Trophoblast cell (in vitro differentiated cells and primary cell): ENCODE measurements around the gene KCNC1.

Experiments
- DNase-seq, 2 donors: peaks; one replicate each; pipeline ENCODE4 v3.0.0-alpha.2; 2016
- H2AFZ ChIP-seq: 2 replicates; pipeline ENCODE4 v1.6.1; 2013; ENCODE audit warnings: low read length, moderate library complexity, mild to moderate bottlenecking; ENCODE audit not compliant: insufficient read depth, poor library complexity
- H2AK5ac ChIP-seq: 2 replicates; pipeline ENCODE4 v1.6.1; 2013; ENCODE audit warnings: mild to moderate bottlenecking, low read length
- H2BK120ac ChIP-seq: 2 replicates; pipeline ENCODE4 v1.6.1; 2013; ENCODE audit warnings: low read length, mild to moderate bottlenecking, moderate library complexity; ENCODE audit not compliant: insufficient read depth, poor library complexity
- H2BK12ac ChIP-seq: 2 replicates; pipeline ENCODE4 v1.6.1; 2013; ENCODE audit warnings: mild to moderate bottlenecking, low read length, moderate library complexity
- H2BK5ac ChIP-seq: 2 replicates; pipeline ENCODE4 v1.6.1; 2013; ENCODE audit warnings: low read length, low read depth, moderate library complexity, mild to moderate bottlenecking; ENCODE audit not compliant: poor library complexity
- H3K14ac ChIP-seq: 2 replicates; pipeline ENCODE4 v1.6.1; 2013; ENCODE audit warnings: mild to moderate bottlenecking, low read length
- H3K18ac ChIP-seq: 2 replicates; pipeline ENCODE4 v1.6.1; 2013; ENCODE audit warnings: mild to moderate bottlenecking, low read length
- H3K23ac ChIP-seq: 2 replicates; pipeline ENCODE4 v1.6.1; 2013; ENCODE audit warnings: low read length
- H3K27ac ChIP-seq: 2 replicates; pipeline ENCODE4 v1.5.1; 2013; ENCODE audit warnings: low read depth, mild to moderate bottlenecking, inconsistent platforms, low read length, moderate library complexity
- H3K27me3 ChIP-seq: 2 replicates; pipeline ENCODE4 v1.6.1; 2013; ENCODE audit warnings: inconsistent platforms, mild to moderate bottlenecking, low read length, moderate library complexity; ENCODE audit not compliant: insufficient read depth
- H3K36me3 ChIP-seq, 2 experiments: 1 replicate in 1 of 2; 2 replicates in 1 of 2; pipeline ENCODE4 v1.6.1; 2013; ENCODE audit warnings: low read length in 2 of 2, mild to moderate bottlenecking in 2 of 2, moderate library complexity in 1 of 2; ENCODE audit not compliant: insufficient read depth in 2 of 2, control insufficient read depth in 1 of 2
- H3K4ac ChIP-seq: 2 replicates; pipeline ENCODE4 v1.6.1; 2013; ENCODE audit warnings: low read depth, mild to moderate bottlenecking, low read length, moderate library complexity
- H3K4me1 ChIP-seq, 2 experiments: 1 replicate in 1 of 2; 2 replicates in 1 of 2; pipeline ENCODE4 v1.6.1; 2013; ENCODE audit warnings: low read length in 2 of 2, mild to moderate bottlenecking in 2 of 2, moderate library complexity in 1 of 2; ENCODE audit not compliant: insufficient read depth in 2 of 2, control insufficient read depth in 1 of 2
- H3K4me2 ChIP-seq: 2 replicates; pipeline ENCODE4 v1.6.1; 2013; ENCODE audit warnings: inconsistent platforms, mild to moderate bottlenecking, low read length, moderate library complexity
- H3K4me3 ChIP-seq: 2 replicates; pipeline ENCODE4 v1.5.1; 2013; ENCODE audit warnings: mild to moderate bottlenecking, low read depth, low read length, inconsistent platforms
- H3K79me1 ChIP-seq: one replicate; pipeline ENCODE4 v1.6.1; 2013; ENCODE audit warnings: low read length
- H3K79me2 ChIP-seq: 2 replicates; pipeline ENCODE4 v1.6.1; 2013; ENCODE audit warnings: low read length, mild to moderate bottlenecking; ENCODE audit not compliant: control insufficient read depth, insufficient read depth, poor library complexity
- H3K9ac ChIP-seq: 2 replicates; pipeline ENCODE4 v1.6.1; 2013; ENCODE audit warnings: mild to moderate bottlenecking, low read length
- H3K9me3 ChIP-seq: 2 replicates; pipeline ENCODE4 v1.6.1; 2013; ENCODE audit warnings: low read depth, mild to moderate bottlenecking, control low read depth, inconsistent platforms, low read length; ENCODE audit not compliant: insufficient read depth
- H4K12ac ChIP-seq: 2 replicates; pipeline ENCODE4 v1.6.1; 2013; ENCODE audit warnings: low read depth, mild to moderate bottlenecking, low read length, moderate library complexity
- H4K8ac ChIP-seq: 2 replicates; pipeline ENCODE4 v1.6.1; 2013; ENCODE audit warnings: low read depth, mild to moderate bottlenecking, low read length, moderate library complexity
- H4K91ac ChIP-seq: one replicate; pipeline ENCODE4 v1.6.1; 2013; ENCODE audit warnings: low read depth, mild to moderate bottlenecking, low read length, moderate library complexity
- WGBS: extraction: QIAGEN DNeasy Blood & Tissue Kit; methylation state at CpG from one replicate; pipeline ENCODE4 v1.1.7; 2013; ENCODE audit warnings: missing lambda C conversion rate; ENCODE audit not compliant: insufficient read length, insufficient coverage; ENCODE audit errors: extremely low coverage; 5-methylcytosine and 5-hydroxymethylcytosine counted together

KCNC1 gene

DNA sequence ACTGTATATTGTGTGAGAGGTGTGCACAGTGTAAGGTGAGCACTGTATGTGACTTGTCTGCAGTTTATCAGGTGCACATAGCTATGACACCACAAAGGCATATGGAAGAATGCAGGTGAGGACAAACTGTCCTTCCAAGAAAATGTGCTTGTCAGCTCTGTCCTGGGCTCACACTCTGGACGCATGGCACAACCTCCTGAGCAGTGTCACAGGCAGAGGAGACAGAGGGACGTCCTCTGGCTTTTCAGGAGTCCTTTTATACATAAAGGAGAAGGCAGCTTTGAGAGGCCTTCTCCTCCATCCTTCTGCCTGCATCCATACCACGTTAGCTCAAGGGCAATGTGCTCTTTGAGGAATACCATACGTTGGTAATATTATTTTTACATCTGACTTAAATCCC lies 22.7 kb upstream of the KCNC1 start:
- Histone ChIP-seq H4K12ac (no peak overlapping the region), H3K27me3 (peaks cover 5% of the 10 kb centered on the region), H3K9ac (no peak overlapping the region), H2BK5ac (no peak overlapping the region), H2AK5ac (no peak overlapping the region), H2AFZ (no peak overlapping the region), H3K4me3 (no peak overlapping the region), H2BK120ac (no peak overlapping the region), H3K4me1 (peaks cover 0 to 3% of the 10 kb centered on the region in 2 experiments), H3K4ac (no peak overlapping the region), H3K9me3 (peaks cover 4% of the 10 kb centered on the region), H3K18ac (no peak overlapping the region), H3K36me3 (no peaks in the 10 kb centered on the region), H3K14ac (no peak overlapping the region), H3K79me1 (no peaks in the 10 kb centered on the region), H3K27ac (no peak overlapping the region), H2BK12ac (no peak overlapping the region), H3K4me2 (no peak overlapping the region), H3K79me2 (no peaks in the 10 kb centered on the region), H4K91ac (no peak overlapping the region), H4K8ac (no peak overlapping the region), H3K23ac (no peak overlapping the region)
- no CpG with 5 or more reads among the region's 4 CpGs for WGBS
- peak in 1 of 2 donors; percentile 10 for DNase-seq

DNA sequence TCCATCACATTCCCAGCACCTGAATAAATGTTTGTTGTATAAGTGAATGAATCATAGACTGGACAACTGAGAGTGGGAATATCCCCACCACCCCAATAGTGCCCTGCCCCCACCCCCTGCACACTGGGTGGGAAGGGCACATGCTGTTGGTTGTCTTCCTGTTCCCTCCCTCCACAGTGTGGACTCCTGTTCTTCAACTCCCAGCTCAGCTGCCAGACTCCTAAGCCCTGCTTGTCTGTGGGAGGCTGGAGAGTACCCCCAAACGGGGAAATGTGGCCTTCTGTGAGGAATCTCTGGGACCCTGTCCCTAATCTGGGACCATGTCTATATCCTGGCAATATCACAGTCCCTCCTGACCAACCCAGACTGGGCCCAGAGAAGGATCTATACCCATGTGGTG lies 20.7 kb upstream of the KCNC1 start:
- Histone ChIP-seq H3K23ac (no peak overlapping the region), H4K8ac (no peak overlapping the region), H2AFZ (no peak overlapping the region), H4K12ac (no peak overlapping the region), H2BK5ac (no peak overlapping the region), H2BK120ac (no peak overlapping the region), H3K79me2 (no peaks in the 10 kb centered on the region), H3K4me2 (no peak overlapping the region), H4K91ac (no peak overlapping the region), H3K18ac (no peak overlapping the region), H2AK5ac (no peak overlapping the region), H3K9me3 (peaks cover 4% of the 10 kb centered on the region), H2BK12ac (no peak overlapping the region), H3K14ac (no peak overlapping the region), H3K4ac (no peak overlapping the region), H3K4me3 (no peak overlapping the region), H3K9ac (no peak overlapping the region), H3K36me3 (no peaks in the 10 kb centered on the region), H3K4me1 (peaks cover 0 to 3% of the 10 kb centered on the region in 2 experiments), H3K27ac (no peak overlapping the region), H3K79me1 (no peaks in the 10 kb centered on the region), H3K27me3 (peaks cover 17% of the 10 kb centered on the region)
- DNase-seq, result no peak
- no CpG with 5 or more reads among the region's 1 CpG for WGBS

DNA sequence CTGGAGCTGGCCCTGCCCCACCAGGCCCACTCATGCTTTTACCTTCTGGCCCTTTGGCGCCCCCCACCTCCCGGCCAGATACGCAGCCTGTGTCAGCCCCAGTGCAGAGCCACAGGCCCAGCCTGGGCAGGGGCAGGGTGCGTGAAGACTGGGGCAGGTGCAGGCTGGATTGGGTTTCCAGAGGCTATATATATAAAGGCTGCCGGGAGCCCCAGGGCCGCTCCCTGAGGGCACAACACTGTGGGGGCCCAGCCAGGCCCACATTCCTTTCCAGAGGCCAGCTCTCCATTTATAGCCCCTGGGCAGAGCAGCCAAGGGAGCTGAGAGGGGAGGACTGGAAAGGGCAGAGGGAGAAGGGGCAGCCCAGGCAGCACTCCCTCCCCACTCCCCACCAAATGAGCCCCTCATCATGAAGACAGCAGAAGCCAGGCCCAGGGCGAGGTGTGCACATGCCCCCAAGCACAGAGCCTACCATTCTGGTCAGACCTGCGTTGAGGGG lies 20.2 kb upstream of the KCNC1 start:
- Histone ChIP-seq H3K27me3 (peaks cover 23% of the 10 kb centered on the region), H3K18ac (no peak overlapping the region), H4K8ac (no peak overlapping the region), H4K12ac (no peak overlapping the region), H2BK5ac (no peak overlapping the region), H3K27ac (no peak overlapping the region), H3K23ac (no peak overlapping the region), H4K91ac (no peak overlapping the region), H3K4me1 (peaks cover 0 to 3% of the 10 kb centered on the region in 2 experiments), H3K14ac (no peak overlapping the region), H3K79me2 (no peaks in the 10 kb centered on the region), H3K79me1 (no peaks in the 10 kb centered on the region), H3K4me2 (no peak overlapping the region), H3K9me3 (peaks cover 4% of the 10 kb centered on the region), H3K4me3 (no peak overlapping the region), H3K4ac (no peak overlapping the region), H2AK5ac (no peak overlapping the region), H2BK12ac (no peak overlapping the region), H3K36me3 (no peaks in the 10 kb centered on the region), H3K9ac (no peak overlapping the region), H2BK120ac (no peak overlapping the region), H2AFZ (no peak overlapping the region)
- WGBS, result no CpG with 5 or more reads among the region's 8 CpGs
- no peak for DNase-seq

DNA sequence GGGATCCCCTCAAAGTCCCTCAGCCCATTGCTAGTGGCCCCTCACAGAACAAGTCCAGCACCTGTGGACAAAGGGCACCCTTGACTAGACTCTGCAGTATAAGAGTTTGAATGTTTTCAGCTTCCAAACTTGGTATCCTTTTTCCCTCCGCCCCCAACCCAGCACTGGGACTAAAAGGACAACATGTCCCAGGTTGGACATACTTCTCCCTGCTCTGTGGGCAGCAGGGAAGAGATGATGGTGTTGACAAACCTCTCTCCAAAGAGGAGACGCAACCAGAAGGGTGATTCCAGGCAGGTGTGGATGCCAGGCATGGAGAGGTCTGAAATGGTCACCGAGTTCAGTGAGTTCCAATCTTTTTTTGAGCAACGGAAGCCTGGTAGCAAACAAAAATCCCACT lies 19.7 kb upstream of the KCNC1 start:
- H2AK5ac ChIP-seq, result no peak overlapping the region
- H3K27ac ChIP-seq, result no peak overlapping the region
- H3K4me1 ChIP-seq, result peaks cover 3 to 5% of the 10 kb centered on the region in 2 experiments
- H2AFZ ChIP-seq, result no peak overlapping the region
- peaks cover 7% of the 10 kb centered on the region for H3K9me3 ChIP-seq
- no CpG with 5 or more reads among the region's 4 CpGs for WGBS
- no peak overlapping the region for H3K4me3 ChIP-seq
- H2BK5ac ChIP-seq, result no peak overlapping the region
- H3K4me2 ChIP-seq, result no peak overlapping the region
- no peak overlapping the region for H2BK120ac ChIP-seq
- no peak overlapping the region for H3K23ac ChIP-seq
- no peak overlapping the region for H2BK12ac ChIP-seq
- no peak for DNase-seq
- H3K27me3 ChIP-seq, result peaks cover 27% of the 10 kb centered on the region
- H3K79me1 ChIP-seq, result no peaks in the 10 kb centered on the region
- no peak overlapping the region for H3K4ac ChIP-seq
- H3K14ac ChIP-seq, result no peak overlapping the region
- no peaks in the 10 kb centered on the region for H3K36me3 ChIP-seq
- H3K79me2 ChIP-seq, result no peaks in the 10 kb centered on the region
- H4K12ac ChIP-seq, result no peak overlapping the region
- no peak overlapping the region for H4K8ac ChIP-seq
- no peak overlapping the region for H4K91ac ChIP-seq
- no peak overlapping the region for H3K9ac ChIP-seq
- no peak overlapping the region for H3K18ac ChIP-seq
